Iris pigment epithelial cell (primary cell): ENCODE measurements around the gene N4BP3.

ENCODE experiments used
- DNase-seq: peaks from one replicate; pipeline ENCODE4 v3.0.0-alpha.2; 2011; ENCODE audit warnings: low read depth

Gene N4BP3

GRCh38 chr5:178103612-178104011 is 9.7 kb upstream of the N4BP3 start:
- DNase-seq: no peak

DNA sequence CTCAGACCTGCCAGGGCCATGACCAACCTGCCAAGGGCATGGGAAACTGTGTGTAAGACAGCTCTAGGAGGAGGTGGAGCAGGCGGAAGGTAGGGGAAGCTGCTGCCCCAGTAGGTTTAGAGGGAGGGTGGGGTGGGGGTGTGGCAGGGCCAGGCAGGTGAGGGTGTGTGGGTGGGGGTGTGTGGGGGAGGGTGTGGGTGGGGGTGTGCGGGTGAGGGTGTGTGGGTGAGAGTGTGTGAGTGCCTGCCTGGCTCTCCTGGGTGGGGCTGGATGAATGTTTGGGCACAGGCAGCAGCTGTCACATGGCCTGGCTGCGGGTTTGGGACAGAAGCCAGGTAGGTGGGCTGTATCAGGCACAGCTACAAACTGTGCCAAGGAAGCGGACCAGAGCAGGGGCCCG is 8.8 kb upstream of the N4BP3 start:
- no peak for DNase-seq

DNA sequence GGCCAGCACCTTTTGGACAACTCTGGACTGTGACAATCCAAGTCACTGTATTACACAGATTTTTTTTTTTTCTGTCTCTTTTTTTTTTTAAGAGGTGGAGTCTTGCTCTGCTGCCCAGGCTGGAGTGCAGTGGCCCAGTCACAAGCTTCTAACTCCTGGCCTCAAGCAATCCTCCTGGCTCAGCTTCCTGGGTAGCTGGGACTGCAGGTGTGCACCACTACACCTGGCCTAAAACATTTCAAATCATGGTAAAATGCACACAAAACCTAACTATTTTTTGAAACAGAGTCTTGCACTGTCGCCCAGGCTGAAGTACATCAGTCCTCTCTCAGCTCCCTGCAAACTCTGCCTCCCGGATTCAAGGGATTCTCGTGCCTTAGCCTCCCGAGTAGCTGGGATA is 7.2 kb upstream of the N4BP3 start:
- no peak for DNase-seq

DNA sequence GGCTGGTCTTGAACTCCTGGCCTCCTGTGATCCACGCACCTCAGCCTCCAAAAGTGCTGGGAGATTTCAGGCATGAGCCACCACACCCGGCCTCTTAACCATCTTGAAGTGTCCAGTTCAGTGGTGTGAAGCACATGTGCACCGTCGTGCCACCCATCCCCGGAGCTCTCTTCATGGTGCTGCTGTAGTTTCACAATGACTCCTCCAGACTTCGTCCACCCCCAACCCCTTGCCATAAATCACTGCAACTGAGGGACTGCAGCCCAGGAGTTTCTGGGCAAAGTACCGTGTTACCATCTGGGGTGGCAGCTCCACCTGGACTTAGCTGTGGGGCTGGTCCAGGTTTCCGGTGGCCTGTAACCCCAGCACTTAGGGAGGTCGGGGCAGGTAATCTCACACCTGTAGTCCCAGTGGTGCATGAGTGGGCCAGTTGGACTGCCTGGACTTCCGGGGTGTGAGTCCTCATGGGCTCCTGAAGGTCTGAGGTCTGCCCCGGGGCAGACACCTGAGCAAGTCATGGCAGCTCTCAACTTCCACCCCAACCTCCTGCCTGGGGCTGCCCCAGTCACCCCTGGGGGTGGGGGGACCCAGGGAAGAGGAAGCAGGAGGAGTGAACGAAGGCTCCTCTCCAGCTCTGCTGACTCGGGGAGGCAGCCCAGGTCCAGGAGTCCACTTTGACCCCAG is 6.6 kb upstream of the N4BP3 start:
- no peak for DNase-seq

DNA sequence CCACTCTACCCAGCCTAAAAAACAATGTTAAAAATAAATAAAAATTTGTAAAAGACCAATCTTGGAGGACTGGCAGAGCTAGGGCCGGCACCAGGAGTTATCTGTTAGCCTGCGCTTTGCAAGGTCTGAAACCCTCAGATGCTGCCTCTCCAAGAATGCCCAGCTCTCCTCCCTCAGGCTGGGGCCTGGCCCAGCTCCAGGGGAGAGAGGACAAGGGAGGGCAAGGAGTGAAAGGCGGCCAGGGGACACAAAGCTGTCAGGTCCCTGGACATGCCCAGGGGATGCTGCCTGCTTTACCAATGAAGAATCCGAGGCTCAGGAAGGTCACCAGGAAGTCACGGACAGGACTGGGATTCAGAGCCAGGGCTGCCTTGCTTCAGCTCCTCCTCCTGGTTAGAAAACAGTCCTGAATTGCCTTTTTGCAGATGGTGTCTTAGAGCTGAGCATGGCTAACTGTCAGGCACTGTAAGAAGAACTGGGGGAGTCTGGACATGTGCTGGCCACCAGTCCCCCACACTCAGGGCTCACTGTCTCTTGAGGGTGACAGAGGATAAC is 5.5 kb upstream of the N4BP3 start:
- no peak for DNase-seq

GRCh38 chr5:178108446-178108845 is 4.9 kb upstream of the N4BP3 start:
- DNase-seq: no peak

GRCh38 chr5:178108966-178109365 is 4.4 kb upstream of the N4BP3 start:
- no peak for DNase-seq

DNA sequence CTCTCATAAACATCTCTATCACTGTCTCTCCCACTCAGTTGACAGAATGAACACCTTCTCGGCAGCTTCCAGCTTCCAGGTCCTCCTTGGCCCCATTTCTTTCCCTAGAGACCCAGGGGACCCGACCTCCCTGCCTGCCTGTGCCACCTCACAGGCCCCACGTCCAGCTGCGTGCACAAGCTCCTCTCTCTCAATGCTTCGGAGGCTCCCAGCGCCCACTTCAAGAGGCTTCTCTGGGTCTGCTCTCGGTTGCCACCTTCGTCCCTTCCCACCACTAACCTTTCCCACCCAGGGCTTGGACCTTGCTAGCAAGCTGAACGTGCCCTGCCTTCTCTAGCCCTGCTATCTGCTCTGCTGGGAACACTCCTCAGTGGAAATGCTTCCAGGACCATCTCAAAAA is 2.8 kb upstream of the N4BP3 start:
- no peak for DNase-seq

DNA sequence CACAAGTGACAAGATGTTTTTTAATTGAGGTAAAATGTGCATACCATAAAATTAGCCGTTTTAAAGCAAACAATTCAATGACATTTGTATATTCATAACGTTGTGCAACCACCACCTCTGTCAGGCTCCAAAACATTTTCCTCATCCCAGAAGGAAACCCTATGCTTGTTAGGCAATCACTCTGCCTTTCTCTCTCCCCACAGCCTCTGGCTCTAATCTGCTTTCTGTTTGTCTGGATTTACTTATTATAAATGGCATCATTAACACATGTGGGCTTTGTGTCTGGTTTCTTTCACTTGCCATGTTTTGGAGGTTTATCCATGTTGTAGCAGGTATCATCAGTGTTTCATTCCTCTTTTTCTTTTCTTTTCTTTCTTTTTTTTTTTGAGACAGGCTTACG is 1.4 kb upstream of the N4BP3 start:
- DNase-seq: peak; percentile 67

GRCh38 chr5:178112545-178112944 is 787 bp upstream of the N4BP3 start:
- no peak for DNase-seq

- DNase-seq: no peak
Measured at GRCh38 chr5:178113841-178114324, 551 bp downstream of the N4BP3 start.

GRCh38 chr5:178114325-178115135 is 1.2 kb downstream of the N4BP3 start:
- no peak for DNase-seq

DNA sequence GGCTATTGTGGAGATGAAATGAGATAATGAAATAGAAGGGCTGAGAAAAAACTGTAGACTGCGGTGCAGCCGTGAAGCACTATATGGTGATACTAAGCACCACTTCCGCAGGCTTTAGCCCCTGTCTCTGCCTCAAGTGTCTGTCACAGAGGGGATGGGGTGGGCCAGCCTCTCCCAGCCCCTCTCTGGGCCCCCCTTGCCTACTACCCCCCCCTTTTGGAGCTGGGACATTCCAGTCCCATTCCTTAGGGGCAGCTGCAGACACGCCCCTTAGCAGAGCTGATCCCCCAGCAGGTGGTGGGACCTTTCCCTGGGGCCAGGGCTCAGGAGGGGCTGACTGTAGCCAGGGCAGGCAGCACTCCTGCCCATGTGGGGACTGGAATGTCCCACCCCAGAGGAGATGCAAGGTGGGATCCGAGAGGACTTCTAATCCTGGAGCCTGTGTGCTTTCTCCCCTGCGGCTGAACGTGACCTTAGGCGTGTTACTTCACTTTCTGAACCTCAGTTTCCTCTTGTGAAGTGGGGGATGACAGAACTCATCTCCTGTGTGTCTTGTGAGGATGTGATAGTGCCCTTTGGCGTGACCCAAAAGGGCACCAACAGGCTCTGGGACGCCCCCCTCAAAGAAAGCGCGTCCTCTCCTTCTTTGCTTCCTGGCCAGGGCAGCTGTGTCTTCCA is 1.9 kb downstream of the N4BP3 start:
- no peak for DNase-seq

DNA sequence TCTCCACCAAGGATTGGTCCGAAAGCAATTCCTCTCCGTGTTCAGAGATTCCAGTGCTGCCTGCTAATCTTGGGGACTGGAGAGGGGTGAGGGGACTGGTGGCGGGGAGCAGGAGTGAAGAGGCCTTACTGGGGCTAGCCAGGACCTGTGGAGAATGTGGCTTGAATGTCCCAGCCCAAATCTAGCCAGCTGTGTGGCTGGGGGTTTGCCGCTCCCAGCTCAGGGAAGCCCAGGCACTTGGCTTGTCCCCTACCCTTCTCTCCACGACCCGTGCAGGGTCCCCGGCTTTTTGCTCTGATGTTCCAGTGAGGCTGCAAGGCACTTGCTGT is 2.4 kb downstream of the N4BP3 start:
- no peak for DNase-seq

DNA sequence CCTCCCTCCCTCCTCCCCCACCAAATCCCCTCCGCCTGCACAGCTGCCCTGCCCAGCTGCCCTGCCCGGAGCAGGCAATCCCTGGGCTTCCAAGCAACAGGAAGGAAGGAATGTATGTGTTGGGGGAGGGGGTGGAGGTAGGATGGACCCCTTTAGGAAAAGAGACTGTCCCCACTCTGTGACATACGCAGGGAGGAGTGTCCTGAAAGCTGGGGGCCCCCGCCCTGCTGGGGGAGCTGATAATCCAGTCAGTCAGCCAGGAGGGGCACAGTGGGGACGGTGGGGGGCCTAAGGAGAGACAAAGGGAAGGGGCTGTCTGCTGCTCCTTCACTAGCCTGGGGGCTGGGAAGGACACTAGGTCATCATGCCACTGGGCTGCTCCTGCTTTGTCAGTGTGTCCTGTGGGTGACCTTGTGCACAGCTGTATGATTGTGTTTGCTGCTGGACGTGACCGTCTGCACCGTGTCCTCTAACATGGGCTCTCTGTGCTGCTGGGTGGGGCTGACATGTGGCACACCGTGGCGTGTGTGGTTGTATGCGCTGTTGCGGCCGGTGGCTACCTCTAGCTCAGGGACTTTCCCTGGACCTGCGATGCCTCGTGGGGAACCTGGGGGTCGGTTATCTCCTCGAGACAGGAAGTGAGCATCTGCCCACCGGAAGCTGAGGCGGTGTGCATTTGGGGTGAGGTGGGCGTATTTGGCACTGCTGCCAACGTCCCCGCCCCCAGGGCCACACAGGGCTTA is 3.0 kb downstream of the N4BP3 start:
- DNase-seq: no peak

- no peak for DNase-seq
Measured at GRCh38 chr5:178117923-178118701, 4.8 kb downstream of the N4BP3 start.

DNA sequence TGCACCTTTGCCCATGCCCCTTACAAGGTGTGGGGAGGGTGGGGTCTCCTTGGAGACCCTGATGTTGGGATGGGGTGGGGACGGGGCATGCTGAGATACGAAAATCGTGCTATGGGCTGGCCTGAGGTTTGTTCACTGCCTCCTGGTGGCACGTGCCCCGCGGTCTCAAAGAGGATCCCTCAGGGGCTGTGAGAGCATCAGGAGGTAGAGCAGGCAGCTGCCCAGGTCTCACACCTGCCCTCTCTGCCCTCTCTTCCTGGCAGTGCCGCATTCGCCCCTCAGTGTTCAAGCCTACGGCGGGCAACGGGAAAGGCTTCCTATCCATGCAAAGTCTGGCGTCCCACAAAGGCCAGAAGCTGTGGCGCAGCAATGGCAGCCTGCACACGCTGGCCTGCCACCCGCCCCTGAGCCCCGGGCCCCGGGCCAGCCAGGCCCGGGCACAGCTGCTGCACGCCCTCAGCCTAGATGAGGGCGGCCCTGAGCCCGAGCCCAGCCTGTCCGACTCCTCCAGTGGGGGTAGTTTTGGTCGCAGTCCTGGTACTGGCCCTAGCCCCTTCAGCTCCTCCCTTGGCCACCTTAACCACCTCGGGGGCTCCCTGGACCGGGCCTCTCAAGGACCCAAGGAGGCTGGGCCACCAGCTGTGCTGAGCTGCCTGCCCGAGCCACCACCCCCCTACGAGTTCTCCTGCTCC is 6.7 kb downstream of the N4BP3 start:
- no peak for DNase-seq

- DNase-seq: peak; percentile 49
Measured at GRCh38 chr5:178120607-178121357, 7.5 kb downstream of the N4BP3 start.

GRCh38 chr5:178121391-178122276 is 8.3 kb downstream of the N4BP3 start:
- DNase-seq: no peak
